HFFc6 (cell line): ENCODE measurements around the gene CCDC107. TPM values are rescaled to one million over a fixed set of nuclear protein-coding genes. Genes with fewer than 3 reads are reported as not detected.
A peak's percentile ranks its signal among the peaks of the same experiment; 100 is the strongest.

ENCODE experiments used
- DNase-seq: peaks from one replicate; pipeline ENCODE4 v3.0.0-alpha.2; 2018
- H3K27ac Mint-ChIP-seq: 2 replicates; pipeline ENCODE4 v1.8.0; 2020; ENCODE audit warnings: mild to moderate bottlenecking, mixed read lengths
- H3K27me3 Mint-ChIP-seq: 2 replicates; pipeline ENCODE4 v1.8.0; 2021; ENCODE audit warnings: mild to moderate bottlenecking, moderate library complexity, mixed read lengths; ENCODE audit not compliant: insufficient read depth
- H3K36me3 Mint-ChIP-seq: 2 replicates; pipeline ENCODE4 v1.8.0; 2021; ENCODE audit warnings: low read depth, mixed read lengths
- H3K4me1 Mint-ChIP-seq: 2 replicates; pipeline ENCODE4 v1.8.0; 2020; ENCODE audit warnings: low read depth, mixed read lengths
- H3K4me3 Mint-ChIP-seq: 2 replicates; pipeline ENCODE4 v1.8.0; 2020; ENCODE audit warnings: mild to moderate bottlenecking, moderate library complexity, mixed read lengths
- H3K9me3 Mint-ChIP-seq: 2 replicates; pipeline ENCODE4 v1.8.0; 2020; ENCODE audit warnings: mild to moderate bottlenecking, mixed read lengths
- total RNA-seq, 6 experiments: library from RNA; stranded (reverse); fragmentation: NEBNext Ultra II Directional; extraction: Animal tissue kit (Norgen Biotek cat#: 25700); gene quantifications; 2 replicates in 1 of 6; 3 replicates in 5 of 6; pipeline ENCODE4 v1.2.3, GENCODE V29; 2021
- TF ChIP-seq, protein P1 (sequence below): fragments of 200-600 bp; sonication (generic); IDR thresholded peaks from 2 replicates; pipeline ENCODE4 v1.5.0; 2021; ENCODE audit warnings: antibody characterized with exemption, mild to moderate bottlenecking

The CCDC107 gene
- total RNA-seq, 6 experiments from 2014 or later: 22.5 to 29.8 (median 24.6) TPM

- TF ChIP-seq, protein P1, sequence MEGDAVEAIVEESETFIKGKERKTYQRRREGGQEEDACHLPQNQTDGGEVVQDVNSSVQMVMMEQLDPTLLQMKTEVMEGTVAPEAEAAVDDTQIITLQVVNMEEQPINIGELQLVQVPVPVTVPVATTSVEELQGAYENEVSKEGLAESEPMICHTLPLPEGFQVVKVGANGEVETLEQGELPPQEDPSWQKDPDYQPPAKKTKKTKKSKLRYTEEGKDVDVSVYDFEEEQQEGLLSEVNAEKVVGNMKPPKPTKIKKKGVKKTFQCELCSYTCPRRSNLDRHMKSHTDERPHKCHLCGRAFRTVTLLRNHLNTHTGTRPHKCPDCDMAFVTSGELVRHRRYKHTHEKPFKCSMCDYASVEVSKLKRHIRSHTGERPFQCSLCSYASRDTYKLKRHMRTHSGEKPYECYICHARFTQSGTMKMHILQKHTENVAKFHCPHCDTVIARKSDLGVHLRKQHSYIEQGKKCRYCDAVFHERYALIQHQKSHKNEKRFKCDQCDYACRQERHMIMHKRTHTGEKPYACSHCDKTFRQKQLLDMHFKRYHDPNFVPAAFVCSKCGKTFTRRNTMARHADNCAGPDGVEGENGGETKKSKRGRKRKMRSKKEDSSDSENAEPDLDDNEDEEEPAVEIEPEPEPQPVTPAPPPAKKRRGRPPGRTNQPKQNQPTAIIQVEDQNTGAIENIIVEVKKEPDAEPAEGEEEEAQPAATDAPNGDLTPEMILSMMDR: no peak
- H3K27ac Mint-ChIP-seq: peak overlapping the region; percentile 79
- H3K9me3 Mint-ChIP-seq: no peaks in the 10 kb centered on the region
- H3K4me1 Mint-ChIP-seq: peaks cover 90% of the 10 kb centered on the region
- peaks cover 39% of the 10 kb centered on the region for H3K36me3 Mint-ChIP-seq
- DNase-seq: peak; percentile 71
- peaks cover 31% of the 10 kb centered on the region for H3K27me3 Mint-ChIP-seq
- H3K4me3 Mint-ChIP-seq: peak overlapping the region; percentile 65; the same call in 1 of the 2 replicates
These were observed 23.4 kb downstream of the CCDC107 start for GRCh38 chr9:35681341-35682002.

DNA sequence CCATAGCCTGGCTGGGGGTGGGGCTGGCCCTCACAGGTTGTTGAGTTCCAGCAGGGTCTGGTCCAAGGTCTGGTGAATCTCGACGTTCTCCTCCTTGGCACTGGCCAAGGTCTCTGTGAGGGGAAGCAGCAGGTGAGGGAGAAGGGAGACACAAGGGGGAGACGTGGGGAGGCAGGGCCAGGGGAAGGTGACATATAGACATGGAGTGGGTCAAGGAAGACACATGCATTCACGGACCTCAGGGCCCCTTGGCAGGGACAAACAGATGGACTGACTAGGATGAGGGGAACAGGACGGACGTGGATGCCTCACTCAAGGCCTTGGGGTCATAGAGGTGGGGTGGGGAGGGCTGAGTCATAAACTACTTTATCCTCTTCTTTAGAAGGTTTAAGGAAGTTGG is 24.0 kb downstream of the CCDC107 start:
- H3K9me3 Mint-ChIP-seq: no peaks in the 10 kb centered on the region
- H3K4me1 Mint-ChIP-seq: peaks cover 95% of the 10 kb centered on the region
- DNase-seq: no peak
- peak overlapping the region; percentile 65 for H3K4me3 Mint-ChIP-seq
- TF ChIP-seq, protein P1: no peak
- peak overlapping the region; percentile 79 for H3K27ac Mint-ChIP-seq
- peaks cover 45% of the 10 kb centered on the region for H3K36me3 Mint-ChIP-seq
- peaks cover 31% of the 10 kb centered on the region for H3K27me3 Mint-ChIP-seq

- Mint-ChIP-seq H3K4me3 (peak overlapping the region; percentile 65), H3K27me3 (peaks cover 31% of the 10 kb centered on the region), H3K4me1 (peaks cover 96% of the 10 kb centered on the region), H3K36me3 (peaks cover 52% of the 10 kb centered on the region), H3K9me3 (no peaks in the 10 kb centered on the region), H3K27ac (peak overlapping the region; percentile 79)
- no peak for DNase-seq
- TF ChIP-seq, protein P1: no peak
These were observed 24.6 kb downstream of the CCDC107 start for GRCh38 chr9:35682520-35683315.

DNA sequence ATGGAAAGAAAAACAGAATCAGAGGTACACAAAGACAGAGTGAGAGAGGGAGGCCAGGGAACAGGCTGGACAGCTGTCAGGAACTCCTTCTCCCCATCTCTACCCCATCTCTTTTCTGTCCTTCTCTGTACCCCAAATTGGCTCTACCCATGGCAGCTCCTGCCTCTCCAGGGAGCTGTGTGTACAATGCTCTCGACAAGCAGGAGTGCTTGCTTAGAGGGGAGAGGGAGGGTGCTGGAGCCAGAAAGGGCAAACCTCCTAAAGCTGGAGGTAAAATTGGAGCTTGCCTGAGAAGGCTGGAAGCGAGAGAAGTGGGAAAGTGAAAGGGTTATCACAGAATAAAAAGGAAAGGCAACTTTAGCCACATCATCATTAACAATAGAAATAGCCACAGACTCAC is 25.2 kb downstream of the CCDC107 start:
- H3K4me3 Mint-ChIP-seq: peak overlapping the region; percentile 65
- no peaks in the 10 kb centered on the region for H3K9me3 Mint-ChIP-seq
- DNase-seq: no peak
- peak overlapping the region; percentile 79 for H3K27ac Mint-ChIP-seq
- H3K27me3 Mint-ChIP-seq: peaks cover 31% of the 10 kb centered on the region
- H3K4me1 Mint-ChIP-seq: peaks cover 96% of the 10 kb centered on the region
- TF ChIP-seq, protein P1: no peak
- peaks cover 58% of the 10 kb centered on the region for H3K36me3 Mint-ChIP-seq

GRCh38 chr9:35684921-35685320 is 26.8 kb downstream of the CCDC107 start:
- no peak for DNase-seq
- peaks cover 86% of the 10 kb centered on the region for H3K4me1 Mint-ChIP-seq
- H3K4me3 Mint-ChIP-seq: peak overlapping the region; percentile 100
- H3K27ac Mint-ChIP-seq: peak overlapping the region; percentile 71
- TF ChIP-seq, protein P1: no peak
- H3K27me3 Mint-ChIP-seq: peaks cover 35% of the 10 kb centered on the region
- H3K9me3 Mint-ChIP-seq: no peaks in the 10 kb centered on the region
- H3K36me3 Mint-ChIP-seq: peaks cover 67% of the 10 kb centered on the region
